GM18519 (cell line): ENCODE measurements around the gene CDK3.

Experiments
- ATAC-seq: cut with Tn5 transposase; IDR thresholded peaks from one replicate; pipeline ENCODE4 v1.9.1; 2021; ENCODE audit warnings: mild to moderate bottlenecking, moderate library complexity; ENCODE audit not compliant: unreplicated experiment, low FRiP score

Gene CDK3

DNA sequence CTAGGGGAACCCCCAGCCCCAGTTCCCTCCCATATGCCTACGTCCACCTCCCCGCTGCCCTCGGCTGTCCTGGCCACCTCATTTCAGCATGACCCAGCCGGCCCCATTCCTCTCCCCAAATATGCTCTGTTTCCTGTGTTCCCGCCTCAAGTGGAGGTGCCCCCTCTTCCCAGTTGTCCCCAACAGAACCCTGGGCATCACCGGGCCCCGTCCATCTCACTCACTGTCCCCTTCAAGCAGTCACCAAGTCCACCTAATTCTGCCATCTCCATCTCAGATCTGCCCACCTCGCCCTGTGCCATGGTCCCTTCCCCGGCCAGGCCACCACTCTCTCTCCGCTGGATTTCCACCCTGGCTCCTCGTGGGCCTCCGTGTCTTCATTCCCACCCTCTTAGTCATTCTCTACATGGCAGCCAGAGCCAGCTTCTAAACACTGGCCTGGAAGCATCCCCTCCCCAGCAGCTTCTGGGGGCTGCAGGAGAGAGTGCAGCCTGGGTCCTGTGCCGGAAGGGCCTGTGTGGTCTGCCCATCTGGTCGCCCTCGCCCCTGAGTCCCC, 12.8 kb downstream of the CDK3 start:
- no peak for ATAC-seq

DNA sequence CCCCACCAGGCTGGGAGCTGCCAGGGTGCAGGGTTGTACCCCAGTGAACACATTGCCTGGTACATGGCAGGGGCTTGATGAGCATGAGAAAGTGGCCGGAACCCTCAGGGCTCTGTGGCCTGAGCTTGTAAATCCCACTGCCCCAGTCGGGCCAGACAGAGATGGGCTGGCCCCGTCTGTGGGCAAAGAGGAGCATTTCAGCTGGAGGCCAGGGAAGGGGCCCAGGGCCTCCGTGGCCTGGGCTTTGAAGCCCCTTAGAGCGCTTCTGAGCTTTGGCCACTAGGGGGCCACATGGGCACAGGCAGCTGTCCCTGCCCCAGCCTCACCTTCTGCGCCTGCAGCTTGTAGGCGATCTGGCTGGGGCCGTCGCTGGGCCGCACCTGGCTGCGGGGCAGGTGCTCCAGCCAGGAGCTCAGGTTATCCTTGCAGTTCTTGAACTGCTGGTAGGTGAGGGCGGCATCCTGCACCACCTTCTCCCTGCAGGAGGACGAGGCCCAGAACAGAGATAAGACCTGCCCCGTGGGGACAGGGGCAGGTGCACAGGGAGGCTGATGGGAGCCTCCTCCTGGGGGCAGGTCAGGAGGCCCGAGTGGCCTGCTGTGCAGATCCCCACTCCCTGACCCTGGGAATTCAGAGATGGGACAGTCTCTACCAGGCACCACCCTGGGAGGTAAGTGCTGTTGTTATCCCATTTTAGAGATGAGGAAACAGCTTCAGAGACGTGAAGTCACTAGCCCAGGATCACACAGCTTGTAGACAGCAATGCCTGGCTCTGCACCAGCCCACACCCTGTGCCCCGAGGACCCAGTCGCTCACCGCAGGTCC, 13.7 kb downstream of the CDK3 start:
- no peak for ATAC-seq

DNA sequence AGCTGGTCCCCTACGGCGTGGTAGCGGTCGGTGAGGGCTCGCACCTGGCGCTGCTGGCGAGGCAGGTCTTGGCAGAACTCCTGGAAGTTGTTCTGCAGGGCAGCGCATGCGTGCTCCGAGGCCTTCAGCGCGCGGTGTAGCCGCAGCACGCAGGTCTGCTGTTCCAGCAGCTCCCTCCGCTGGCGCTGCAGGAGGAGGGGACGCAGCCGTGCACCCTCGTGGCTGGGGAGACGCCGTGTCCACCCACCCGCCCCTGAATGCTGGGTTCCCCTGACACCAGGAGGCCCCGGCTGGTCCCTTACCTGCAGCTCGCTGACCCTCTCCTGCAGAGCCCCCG, 14.2 kb downstream of the CDK3 start:
- ATAC-seq, result no peak

DNA sequence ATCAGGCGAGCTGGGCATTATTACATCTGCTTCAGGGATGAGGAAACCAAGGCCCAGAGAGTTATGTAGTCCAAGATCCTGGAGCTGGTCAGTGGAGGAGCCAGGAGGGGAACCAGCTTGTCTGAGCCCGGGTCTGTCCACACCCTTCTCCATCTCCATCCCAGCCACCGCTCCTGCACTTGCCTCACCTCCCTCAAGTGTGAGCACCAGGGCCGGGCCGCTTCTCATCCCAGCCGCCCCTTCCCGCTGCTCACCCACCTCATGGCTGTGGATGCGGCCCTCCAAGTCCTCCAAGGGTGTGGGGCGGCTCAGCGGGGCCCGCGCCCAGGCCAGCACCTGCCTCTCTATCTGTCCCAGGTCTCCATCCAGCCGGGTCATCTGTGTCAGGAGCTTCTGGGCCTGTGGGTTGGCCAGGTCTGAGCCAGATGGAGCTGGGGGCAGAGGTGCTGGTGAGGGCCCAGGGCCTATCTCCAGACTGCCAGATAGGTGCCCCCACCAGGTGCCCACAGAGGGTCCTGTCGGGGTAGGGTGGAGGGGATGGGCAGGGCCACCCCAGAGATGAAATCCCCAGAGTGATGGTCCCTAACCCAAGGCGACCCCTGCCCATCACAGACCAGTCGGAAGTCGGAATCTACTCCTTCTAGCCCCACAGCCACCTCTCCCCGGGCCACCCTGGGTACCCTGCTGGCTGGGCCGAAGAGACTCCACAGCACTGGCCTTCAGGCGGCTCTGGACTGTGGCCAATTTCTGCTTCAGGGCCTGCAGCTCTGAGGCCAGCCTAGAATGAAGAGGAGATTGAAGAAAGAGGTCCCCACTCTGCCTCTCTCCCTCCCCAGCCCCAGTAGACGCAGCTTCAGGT, 17.1 kb downstream of the CDK3 start:
- ATAC-seq, result no peak

DNA sequence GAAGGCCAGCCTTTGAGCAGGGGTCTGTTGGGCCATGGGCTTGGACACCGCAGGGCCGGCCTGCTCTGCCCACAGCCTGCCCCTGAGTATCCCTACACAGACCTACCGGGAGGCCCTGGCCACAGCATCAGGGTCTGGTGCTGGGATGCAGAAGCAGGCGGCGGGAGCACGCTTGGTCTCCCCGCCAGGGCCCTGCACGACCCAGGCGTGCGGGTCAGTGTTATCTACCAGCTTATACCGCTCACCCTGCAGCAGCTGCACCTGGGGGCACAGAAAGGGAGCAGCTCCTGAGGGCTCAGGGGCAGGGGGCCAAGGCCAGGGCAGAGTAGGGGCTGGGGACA, 17.7 kb downstream of the CDK3 start:
- no peak for ATAC-seq

DNA sequence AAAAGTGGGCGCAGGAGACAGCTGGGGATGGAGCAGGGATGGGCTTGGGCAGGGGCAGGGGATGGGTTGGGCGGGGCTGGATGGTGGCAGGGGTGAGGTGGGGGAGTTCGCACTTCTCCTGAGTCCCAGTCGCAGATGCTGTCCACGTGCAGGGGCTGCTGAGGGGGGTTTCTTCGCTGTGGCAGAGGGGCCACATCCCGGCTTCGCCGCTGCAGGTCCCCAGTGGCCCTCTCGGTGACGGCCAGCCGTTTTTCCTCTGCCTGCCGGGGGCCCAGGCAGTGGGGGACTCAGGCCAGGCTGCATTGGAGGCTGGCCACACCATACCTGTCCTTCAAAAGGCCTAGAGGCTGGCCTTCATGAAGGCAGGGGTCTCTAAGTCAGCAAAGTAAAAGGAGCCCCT, 18.1 kb downstream of the CDK3 start:
- no peak for ATAC-seq

GRCh38 chr17:76019833-76020467, 19.3 kb downstream of the CDK3 start:
- no peak for ATAC-seq

DNA sequence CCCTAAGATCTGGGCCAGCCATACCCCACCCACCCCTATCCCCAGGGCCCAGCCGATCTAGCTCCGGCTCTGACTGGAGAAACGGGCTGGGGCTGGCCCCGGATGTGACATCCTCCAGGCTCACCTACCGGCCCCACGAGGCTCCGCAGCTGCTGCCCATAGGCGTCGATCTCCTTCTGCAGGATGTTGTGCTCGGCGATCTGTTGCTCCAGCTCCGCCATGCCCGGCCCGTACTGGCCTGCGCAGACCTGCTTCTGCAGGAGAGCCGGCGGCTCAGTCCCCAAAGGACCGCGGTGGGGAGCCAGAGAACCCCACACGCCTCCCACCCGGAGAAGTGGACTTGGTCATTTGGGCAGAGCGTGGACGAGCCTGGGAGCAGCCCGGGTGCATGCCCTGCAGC, 21.6 kb downstream of the CDK3 start:
- ATAC-seq, result no peak

DNA sequence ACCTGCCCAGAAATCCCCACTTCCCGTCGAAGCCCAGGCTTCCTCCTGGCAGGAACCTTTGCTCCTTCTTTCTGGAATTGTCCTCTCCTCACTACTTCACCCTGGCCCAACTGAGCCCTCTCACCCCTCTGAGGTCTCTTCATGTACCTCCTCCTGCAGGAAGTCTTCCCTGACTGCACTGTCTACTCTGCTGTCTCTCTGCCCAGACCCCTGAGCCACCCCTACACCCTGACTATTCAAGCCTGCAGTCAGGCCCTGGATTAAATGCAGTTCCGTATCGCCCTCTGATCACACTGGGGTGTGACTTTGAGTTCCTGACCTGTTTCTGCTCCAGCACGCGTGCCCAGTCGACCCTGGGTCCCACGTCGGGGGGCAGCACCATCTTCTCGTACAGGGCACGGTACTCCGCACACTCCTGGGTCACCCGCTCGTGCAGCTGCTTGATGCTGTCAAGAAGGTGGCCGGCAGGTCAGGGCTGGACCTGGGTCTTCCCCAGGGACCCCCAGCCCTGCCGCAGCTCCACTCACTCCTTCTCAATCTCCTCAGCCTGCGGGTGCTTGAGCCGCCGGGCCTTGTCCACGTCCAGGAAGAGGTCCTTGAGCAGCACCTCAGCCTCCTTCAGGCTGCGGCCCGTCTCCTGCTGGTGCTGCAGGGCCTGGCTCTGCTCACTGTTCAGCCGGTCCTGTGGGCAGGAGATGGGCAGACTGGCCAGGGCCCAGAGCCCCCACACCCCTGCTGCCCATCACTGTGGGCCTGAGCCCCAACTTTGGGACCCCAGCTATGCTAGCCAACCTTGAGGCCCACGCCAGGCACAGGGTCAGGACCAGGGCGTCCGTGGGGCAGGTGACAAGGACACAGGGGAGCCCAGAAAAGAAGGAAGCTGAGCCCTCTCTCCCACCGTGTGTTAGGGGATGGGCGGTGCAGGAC, 22.6 kb downstream of the CDK3 start:
- ATAC-seq, result no peak

DNA sequence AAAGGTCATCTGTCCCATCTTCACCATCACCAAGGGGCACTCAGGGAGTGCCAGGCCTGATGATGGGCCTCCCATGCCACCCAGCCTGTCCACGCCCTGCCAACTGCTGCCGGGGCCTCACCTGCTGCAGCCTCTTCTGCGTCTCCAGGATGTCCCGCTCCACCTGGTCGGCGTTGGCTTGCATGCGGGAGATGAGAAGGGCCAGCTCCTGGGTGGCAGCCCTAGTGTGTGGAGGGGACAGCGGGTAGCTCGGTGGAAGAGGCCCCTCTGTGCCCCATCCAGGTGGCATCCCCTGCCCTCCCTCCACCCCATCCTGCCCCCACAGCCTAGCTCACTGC, 23.2 kb downstream of the CDK3 start:
- ATAC-seq, result no peak

DNA sequence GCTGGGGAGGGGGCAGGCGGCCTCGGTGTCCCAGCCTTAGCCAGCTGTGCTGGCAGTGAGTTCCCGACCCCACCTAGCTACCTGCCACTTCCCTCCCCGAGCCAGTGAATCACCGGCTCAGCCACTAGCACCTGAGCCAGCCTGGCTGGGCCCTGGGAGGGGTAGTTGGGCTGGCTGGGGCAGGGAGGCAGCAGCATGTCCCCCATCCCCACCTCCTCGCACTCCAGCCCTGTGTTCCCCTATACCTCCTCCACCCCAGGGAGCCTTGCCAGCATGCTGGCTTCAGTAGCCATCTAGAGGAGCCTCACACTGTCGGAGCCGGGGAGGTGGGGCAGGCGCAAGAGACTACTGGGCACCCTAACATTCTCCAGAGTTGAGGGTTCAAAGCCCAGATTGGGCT, 23.7 kb downstream of the CDK3 start:
- no peak for ATAC-seq

DNA sequence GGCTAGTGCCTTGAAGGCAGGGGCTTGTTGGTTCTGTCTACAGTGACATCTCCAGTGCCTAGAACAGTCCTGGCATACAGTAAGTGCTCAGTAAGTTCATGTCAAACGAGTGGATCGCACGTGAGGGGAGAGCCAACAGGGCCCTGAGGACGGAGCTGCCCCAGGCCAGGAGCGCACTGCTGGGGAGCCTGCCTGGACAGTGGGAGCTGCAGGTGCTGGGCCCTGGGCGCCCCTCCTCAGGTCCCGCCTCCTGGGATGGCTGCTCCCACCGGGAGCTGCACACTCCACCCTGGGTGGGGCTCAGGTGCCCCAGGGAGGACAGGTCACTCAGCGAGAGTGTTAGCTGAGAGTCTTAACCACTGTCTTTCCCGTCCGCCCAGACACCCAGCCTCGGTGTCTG, 24.6 kb downstream of the CDK3 start:
- ATAC-seq, result no peak

GRCh38 chr17:76026714-76027158, 26.1 kb downstream of the CDK3 start:
- no peak for ATAC-seq

- no peak for ATAC-seq
These were observed 26.6 kb downstream of the CDK3 start, which contains the start of gene EVPL for GRCh38 chr17:76027159-76027839. Gene EVPL (minus strand): TSS chr17:76027306. CDS start chr17:76027198, 108 bp downstream.

DNA sequence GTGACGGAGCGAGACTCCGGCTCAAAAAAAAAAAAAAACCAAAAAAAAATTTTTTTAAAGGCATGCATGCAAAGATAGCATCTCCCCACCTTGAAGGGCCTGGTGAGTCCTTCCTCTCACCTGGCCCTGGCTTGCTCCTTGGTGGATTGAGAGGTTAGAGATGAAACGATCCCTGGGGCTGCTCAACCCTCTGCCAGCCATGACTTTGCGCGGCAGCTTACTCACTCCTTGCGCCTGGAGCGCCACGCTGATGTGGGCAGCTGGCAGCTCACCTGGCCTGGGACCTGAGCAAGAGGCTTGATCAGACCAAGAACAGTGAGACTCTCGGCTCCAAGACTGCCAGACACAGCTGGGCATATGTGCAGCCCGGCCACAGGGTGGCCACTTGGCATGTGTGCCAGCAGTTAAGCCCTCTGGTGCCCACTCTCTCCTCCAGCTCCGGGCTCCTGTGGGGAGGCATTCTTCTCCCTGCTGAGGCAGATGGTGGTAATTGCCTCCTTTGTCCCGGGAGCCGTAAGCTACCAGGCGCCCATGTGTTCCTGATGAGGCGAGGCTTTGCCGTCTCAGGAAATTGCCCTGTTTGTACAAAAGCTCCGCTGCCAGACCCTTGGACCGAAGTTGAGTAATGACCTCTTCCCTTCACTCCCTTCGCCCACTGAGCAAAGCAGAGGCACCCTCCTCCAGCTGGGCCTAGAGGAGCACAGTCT, 31.6 kb downstream of the CDK3 start:
- ATAC-seq, result no peak

GRCh38 chr17:76032780-76033108, 32.1 kb downstream of the CDK3 start:
- no peak for ATAC-seq

DNA sequence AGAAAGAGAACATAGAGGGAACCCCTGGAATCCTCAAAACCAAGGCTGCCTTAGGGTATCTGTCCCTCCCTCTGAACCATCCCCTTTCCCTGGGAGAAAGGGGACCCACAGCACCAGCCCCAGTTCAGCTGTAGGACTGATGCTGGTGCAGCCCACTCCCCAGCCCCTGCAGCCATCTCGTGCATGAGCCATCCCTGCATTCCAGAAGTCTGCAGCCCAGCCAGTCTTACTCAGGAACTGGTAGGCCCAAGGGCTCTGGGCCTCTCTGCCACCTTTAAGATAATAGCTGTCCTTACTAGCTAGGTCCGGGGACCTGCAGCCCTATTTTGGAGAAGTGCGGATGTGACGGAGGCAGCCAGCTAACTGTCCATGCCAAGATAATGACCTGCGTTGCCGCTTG, 32.5 kb downstream of the CDK3 start:
- no peak for ATAC-seq

DNA sequence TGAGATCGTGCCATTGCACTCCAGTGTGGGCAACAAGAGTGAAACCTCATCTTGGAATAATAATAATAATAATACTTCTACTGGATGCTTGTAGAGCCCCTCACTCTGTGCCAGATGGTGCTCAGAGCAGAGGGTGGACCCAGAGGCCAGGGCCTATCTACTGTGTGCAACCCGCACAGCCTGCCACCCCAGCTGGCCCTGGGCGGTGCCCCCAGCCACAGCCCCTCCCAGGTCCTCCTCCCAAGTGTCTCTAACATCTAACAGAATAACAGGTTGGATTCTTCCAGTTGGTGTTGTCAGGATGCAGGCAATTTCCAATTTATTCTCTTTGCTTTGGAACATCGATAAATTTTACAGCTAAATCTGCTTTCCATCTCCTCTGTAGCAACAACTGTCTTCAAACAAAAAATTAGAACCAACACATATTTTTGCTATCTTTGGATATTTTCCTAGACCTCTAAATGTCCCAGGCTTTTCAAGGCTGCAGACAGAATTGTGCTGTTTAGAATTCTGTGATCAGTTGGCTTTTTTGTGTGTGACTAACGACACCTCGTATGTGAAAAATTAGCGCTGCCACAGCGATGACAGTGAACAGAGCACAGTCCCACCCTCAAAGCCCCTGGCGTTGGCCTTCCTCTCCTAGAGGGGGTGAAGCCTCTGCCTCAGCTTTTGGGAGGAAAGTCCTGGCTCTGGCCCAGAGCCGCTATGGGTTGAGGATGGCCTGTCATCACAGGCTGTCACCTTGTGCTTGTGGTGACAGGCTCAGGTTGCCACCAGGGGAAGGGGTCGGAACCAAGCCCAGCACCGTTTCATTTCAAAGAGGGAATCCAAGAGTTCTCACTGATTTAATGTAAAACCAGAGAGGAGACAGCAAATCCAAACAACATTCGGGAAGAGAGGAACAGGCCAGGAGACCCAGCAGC, 34.0 kb downstream of the CDK3 start:
- ATAC-seq, result no peak
